Measurements from ENCODE around the gene INHBB. TPM values are rescaled to one million over a fixed set of nuclear protein-coding genes. Genes with fewer than 3 reads are reported as not detected.
"Not testable (repeated sequence)": the region's sequence is repeated elsewhere in the genome, so short reads cannot be mapped to it uniquely, and the experiment has no call there.

The INHBB gene
- total and polyA plus RNA-seq, 5 experiments from 2014 or later: not detected

- POLR2A ChIA-PET: no interaction called here
- no peak for ATAC-seq
Measured at GRCh38 chr2:120318626-120319025, 27.3 kb upstream of the INHBB start.

GRCh38 chr2:120319123-120319522 is 26.8 kb upstream of the INHBB start:
- ATAC-seq (no peak), DNase-seq (no peak)
- Mint-ChIP-seq H3K9me3 (no peaks in the 10 kb centered on the region), H3K4me1 (peaks cover 11 to 26% (median 19%) of the 10 kb centered on the region in 4 donors), H3K27ac (peak overlapping the region in 2 of 10 donors; percentile 14 to 63), H3K27me3 (no peaks in the 10 kb centered on the region), H3K4me3 (no peak overlapping the region), H3K36me3 (no peaks in the 10 kb centered on the region)
- POLR2A ChIA-PET: no interaction called here

More at GRCh38 chr2:120318626-120319025, 27.3 kb upstream of the INHBB start:
- Mint-ChIP-seq H3K4me1 (peaks cover 15 to 30% (median 22%) of the 10 kb centered on the region in 4 donors), H3K36me3 (no peaks in the 10 kb centered on the region), H3K27ac (peak overlapping the region in 1 of 10 donors; percentile 63), H3K27me3 (no peaks in the 10 kb centered on the region), H3K4me3 (no peak overlapping the region), H3K9me3 (no peaks in the 10 kb centered on the region)
- DNase-seq: no peak

- Mint-ChIP-seq H3K27me3 (no peaks in the 10 kb centered on the region), H3K27ac (no peak overlapping the region), H3K4me3 (no peak overlapping the region), H3K36me3 (no peaks in the 10 kb centered on the region), H3K4me1 (peaks cover 5 to 20% (median 12%) of the 10 kb centered on the region in 4 donors), H3K9me3 (no peaks in the 10 kb centered on the region)
- DNase-seq (no peak), ATAC-seq (no peak)
- POLR2A ChIA-PET: no interaction called here
Measured at GRCh38 chr2:120319686-120320317, 26.1 kb upstream of the INHBB start.

- ATAC-seq: no peak
- no peak overlapping the region for H3K27ac Mint-ChIP-seq
Measured at GRCh38 chr2:120320318-120320851, 25.6 kb upstream of the INHBB start.

GRCh38 chr2:120320887-120321556 is 24.9 kb upstream of the INHBB start:
- not testable (repeated sequence) for H3K36me3 Mint-ChIP-seq, H3K27me3 Mint-ChIP-seq, H3K4me1 Mint-ChIP-seq, ATAC-seq, H3K4me3 Mint-ChIP-seq, H3K9me3 Mint-ChIP-seq, H3K27ac Mint-ChIP-seq, DNase-seq
- POLR2A ChIA-PET: interaction anchor here (0.6 kb wide), 1 partner anchor 51 kb away, joined by 4 read pairs; no protein-coding TSS in a partner anchor

More at GRCh38 chr2:120320318-120320851, 25.6 kb upstream of the INHBB start:
- Mint-ChIP-seq H3K27me3 (no peaks in the 10 kb centered on the region), H3K4me1 (peaks cover 0 to 14% (median 8%) of the 10 kb centered on the region in 4 donors), H3K4me3 (no peak overlapping the region), H3K9me3 (no peaks in the 10 kb centered on the region), H3K36me3 (no peaks in the 10 kb centered on the region)
- POLR2A ChIA-PET: no interaction called here
- DNase-seq: peak in 1 of 10 donors; percentile 52

- no peaks in the 10 kb centered on the region for H3K36me3 Mint-ChIP-seq
- ATAC-seq (no peak), DNase-seq (peak in 1 of 10 donors; percentile 58)
- H3K9me3 Mint-ChIP-seq: no peaks in the 10 kb centered on the region
- H3K4me1 Mint-ChIP-seq: peaks cover 0 to 9% (median 6%) of the 10 kb centered on the region in 4 donors
- peaks cover 0 to under 1% (median 0%) of the 10 kb centered on the region in 5 donors for H3K27me3 Mint-ChIP-seq
- POLR2A ChIA-PET: no interaction called here
- H3K4me3 Mint-ChIP-seq: no peak overlapping the region
- H3K27ac Mint-ChIP-seq: peak overlapping the region in 2 of 10 donors; percentile 15 to 21
Measured at GRCh38 chr2:120321721-120322284, 24.1 kb upstream of the INHBB start.

- Mint-ChIP-seq H3K36me3 (no peaks in the 10 kb centered on the region), H3K4me3 (no peak overlapping the region), H3K27ac (peak overlapping the region in 1 of 10 donors; percentile 69), H3K4me1 (peaks cover 0 to 9% (median 6%) of the 10 kb centered on the region in 4 donors), H3K9me3 (no peaks in the 10 kb centered on the region), H3K27me3 (peaks cover 0 to 4% (median 0%) of the 10 kb centered on the region in 5 donors)
- POLR2A ChIA-PET: no interaction called here
- ATAC-seq: no peak
- peak in 1 of 10 donors; percentile 15 for DNase-seq
Measured at GRCh38 chr2:120322329-120322728, 23.6 kb upstream of the INHBB start.

- peaks cover 0 to 9% (median 5%) of the 10 kb centered on the region in 4 donors for H3K4me1 Mint-ChIP-seq
- peaks cover 0 to 9% (median 0%) of the 10 kb centered on the region in 5 donors for H3K27me3 Mint-ChIP-seq
- H3K9me3 Mint-ChIP-seq: no peaks in the 10 kb centered on the region
- no peaks in the 10 kb centered on the region for H3K36me3 Mint-ChIP-seq
- ATAC-seq (no peak), DNase-seq (no peak)
- H3K27ac Mint-ChIP-seq: peak overlapping the region in 2 of 10 donors; percentile 14 to 23
- POLR2A ChIA-PET: no interaction called here
- no peak overlapping the region for H3K4me3 Mint-ChIP-seq
Measured at GRCh38 chr2:120323214-120323613, 22.7 kb upstream of the INHBB start.

- peaks cover 0 to 9% (median under 1%) of the 10 kb centered on the region in 5 donors for H3K27me3 Mint-ChIP-seq
- peaks cover 0 to 9% (median 4%) of the 10 kb centered on the region in 4 donors for H3K4me1 Mint-ChIP-seq
- peak overlapping the region in 2 of 10 donors; percentile 23 to 81 for H3K27ac Mint-ChIP-seq
- H3K36me3 Mint-ChIP-seq: no peaks in the 10 kb centered on the region
- POLR2A ChIA-PET: no interaction called here
- ATAC-seq (no peak), DNase-seq (peak in 1 of 10 donors; percentile 56)
- H3K4me3 Mint-ChIP-seq: no peak overlapping the region
- H3K9me3 Mint-ChIP-seq: no peaks in the 10 kb centered on the region
Measured at GRCh38 chr2:120323807-120324399, 22.0 kb upstream of the INHBB start.

- POLR2A ChIA-PET: no interaction called here
- ATAC-seq: no peak
- peaks cover 0 to 9% (median 4%) of the 10 kb centered on the region in 4 donors for H3K4me1 Mint-ChIP-seq
- H3K9me3 Mint-ChIP-seq: no peaks in the 10 kb centered on the region
- peak in 1 of 10 donors; percentile 40 for DNase-seq
- no peaks in the 10 kb centered on the region for H3K36me3 Mint-ChIP-seq
- H3K27me3 Mint-ChIP-seq: peaks cover 0 to 10% (median 1%) of the 10 kb centered on the region in 5 donors
- no peak overlapping the region for H3K27ac Mint-ChIP-seq
- H3K4me3 Mint-ChIP-seq: no peak overlapping the region
Measured at GRCh38 chr2:120324933-120325332, 21.0 kb upstream of the INHBB start.

GRCh38 chr2:120326066-120326465 is 19.9 kb upstream of the INHBB start:
- POLR2A ChIA-PET: interaction anchor here (0.6 kb wide), 1 partner anchor 125 kb away, joined by 3 read pairs; no protein-coding TSS in a partner anchor
- Mint-ChIP-seq H3K4me3 (no peak overlapping the region), H3K27me3 (peaks cover 0 to 22% (median 1%) of the 10 kb centered on the region in 5 donors), H3K27ac (peak overlapping the region in 1 of 10 donors; percentile 28), H3K36me3 (no peaks in the 10 kb centered on the region), H3K4me1 (peaks cover 0 to 9% (median 4%) of the 10 kb centered on the region in 4 donors), H3K9me3 (no peaks in the 10 kb centered on the region)
- ATAC-seq (no peak), DNase-seq (peak in 1 of 10 donors; percentile 21)

GRCh38 chr2:120330946-120331822 is 14.8 kb upstream of the INHBB start:
- Mint-ChIP-seq H3K27ac (peak overlapping the region in 1 of 10 donors; percentile 30), H3K36me3 (peaks cover 0 to 5% (median 0%) of the 10 kb centered on the region in 3 donors), H3K9me3 (peaks cover 0 to 6% (median 0%) of the 10 kb centered on the region in 9 donors), H3K27me3 (peaks cover 16 to 65% (median 21%) of the 10 kb centered on the region in 5 donors), H3K4me3 (no peak overlapping the region), H3K4me1 (no peaks in the 10 kb centered on the region)
- DNase-seq: no peak
- no peak for ATAC-seq
- POLR2A ChIA-PET: no interaction called here

Data from naive thymus-derived CD8-positive, alpha-beta T cell (primary cell).